NCI-H128 (cell line): ENCODE results near the gene TMEM115.

Experiments used
- DNase-seq: peaks from one replicate; lab custom pipeline; 2025; ENCODE audit not compliant: unreplicated experiment; lab: John Stamatoyannopoulos, UW

TMEM115 gene

DNA sequence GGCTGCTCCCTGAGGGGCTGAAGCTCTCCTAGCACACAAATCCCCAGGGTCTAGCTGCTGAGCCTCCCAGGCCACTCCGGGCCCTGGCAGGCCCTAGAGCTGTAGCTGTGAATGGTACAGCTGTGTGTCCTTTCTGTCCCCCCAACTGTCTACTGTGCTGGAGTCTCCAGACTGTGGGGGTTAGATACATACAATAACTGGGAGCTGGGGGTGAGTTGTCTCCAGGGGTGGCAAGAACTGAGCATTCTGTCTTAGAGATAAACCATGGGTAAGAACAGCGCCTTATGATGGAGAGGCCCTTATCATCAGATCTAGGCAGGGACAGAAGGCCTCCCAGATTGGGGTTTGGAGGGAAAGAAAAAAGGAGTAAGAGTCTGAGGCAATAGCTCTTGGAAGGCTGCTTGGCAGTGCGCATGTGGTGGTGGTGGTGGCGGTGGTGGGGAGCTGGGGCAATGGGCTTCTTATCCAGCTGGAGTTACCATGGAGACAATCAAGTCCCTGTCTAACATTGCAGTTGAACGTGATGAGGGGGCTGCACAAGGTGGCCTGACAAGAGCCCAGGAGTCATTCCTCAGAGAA lies 5.0 kb downstream of the TMEM115 start:
- no peak for DNase-seq

DNA sequence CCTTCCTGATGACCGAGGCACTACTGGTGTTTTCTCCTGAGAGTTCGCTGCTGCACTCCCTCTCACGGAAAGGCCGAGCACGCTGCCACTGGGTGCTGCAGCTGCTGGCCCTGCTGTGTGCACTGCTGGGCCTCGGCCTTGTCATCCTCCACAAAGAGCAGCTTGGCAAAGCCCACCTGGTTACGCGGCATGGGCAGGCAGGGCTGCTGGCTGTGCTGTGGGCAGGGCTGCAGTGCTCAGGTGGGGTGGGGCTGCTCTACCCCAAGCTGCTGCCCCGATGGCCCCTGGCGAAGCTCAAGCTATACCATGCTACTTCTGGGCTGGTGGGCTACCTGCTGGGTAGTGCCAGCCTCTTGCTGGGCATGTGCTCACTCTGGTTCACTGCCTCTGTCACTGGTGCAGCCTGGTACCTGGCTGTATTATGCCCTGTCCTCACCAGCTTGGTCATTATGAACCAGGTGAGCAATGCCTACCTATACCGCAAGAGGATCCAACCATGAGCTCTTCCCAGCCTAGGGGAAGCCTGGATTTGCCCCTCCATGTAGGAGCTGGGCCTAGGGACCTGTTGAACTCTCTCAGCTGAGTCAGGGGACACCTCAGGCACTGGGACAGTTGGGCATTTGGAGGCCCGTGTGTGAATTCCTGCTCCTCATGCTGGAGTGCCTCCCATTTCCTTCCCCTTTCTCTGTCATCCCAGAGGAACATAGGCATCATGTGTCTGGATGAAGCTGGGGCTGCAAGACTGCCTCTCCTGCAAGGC lies 5.9 kb downstream of the TMEM115 start:
- no peak for DNase-seq

GRCh38 chr3:50352781-50353180 lies 6.5 kb downstream of the TMEM115 start:
- DNase-seq, result no peak

DNA sequence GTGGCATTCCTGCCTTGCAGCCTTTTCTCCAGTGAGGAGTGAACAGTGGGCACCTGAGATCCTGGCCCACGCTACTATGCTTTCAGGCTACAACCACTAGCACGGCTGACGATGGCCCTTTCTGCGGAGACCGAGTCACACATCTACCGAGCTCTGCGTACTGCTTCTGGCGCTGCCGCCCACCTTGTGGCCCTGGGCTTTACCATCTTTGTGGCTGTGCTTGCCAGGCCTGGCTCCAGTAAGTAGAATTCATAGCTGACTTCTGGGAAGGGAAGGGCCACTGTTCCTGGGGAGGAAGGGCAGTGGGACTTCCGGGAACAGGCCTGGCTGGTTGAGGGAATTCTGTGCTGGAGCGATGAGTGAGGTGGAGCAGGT lies 8.0 kb downstream of the TMEM115 start:
- no peak for DNase-seq

- peak; percentile 81 for DNase-seq
These were observed 8.6 kb downstream of the TMEM115 start, which contains the start of the genes CYB561D2 and NPRL2 for GRCh38 chr3:50350527-50351322. Gene CYB561D2, plus strand, starts transcription at chr3:50350862. Its CDS starts 572 bp downstream, at chr3:50351434. Gene NPRL2, minus strand, starts transcription at chr3:50350775. Its CDS starts 123 bp downstream, at chr3:50350652.

- no peak for DNase-seq
These were observed 9.2 kb downstream of the TMEM115 start for GRCh38 chr3:50350213-50350526.

DNA sequence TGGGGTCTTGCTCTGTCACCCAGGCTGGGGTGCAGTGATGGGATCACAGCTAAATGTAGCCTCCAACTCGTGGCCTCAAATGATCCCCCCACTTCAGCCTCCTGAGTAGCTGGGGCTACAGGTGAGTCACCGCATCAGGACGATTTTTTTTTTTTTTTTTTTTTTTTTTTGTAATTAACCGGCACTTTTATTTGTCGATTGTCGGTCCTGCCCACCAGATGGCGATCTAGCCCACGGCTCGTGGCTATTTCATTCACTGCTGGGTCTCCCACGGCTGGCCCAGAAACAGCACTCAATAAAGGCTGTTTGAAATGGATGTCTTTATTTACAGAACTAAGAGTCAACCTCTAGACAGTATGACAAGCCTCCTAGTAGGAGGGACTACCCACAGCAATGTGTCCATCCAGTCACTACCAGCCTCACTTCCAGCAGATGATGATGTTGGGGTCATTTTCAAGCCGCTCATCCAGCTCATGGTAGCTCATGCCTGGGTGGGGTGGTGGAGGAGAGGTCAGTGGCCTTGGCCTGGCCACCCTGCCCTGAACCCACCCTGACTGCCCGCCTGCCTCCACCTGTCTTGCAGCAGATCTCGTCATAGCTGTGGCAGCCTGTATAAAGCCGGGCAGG lies 12.0 kb downstream of the TMEM115 start:
- peak; percentile 66 for DNase-seq

GRCh38 chr3:50345586-50346234 lies 13.6 kb downstream of the TMEM115 start, which contains the start of gene ZMYND10:
Gene ZMYND10, minus strand, starts transcription at chr3:50345732. Its CDS starts 153 bp downstream, at chr3:50345579.
- DNase-seq, result no peak

GRCh38 chr3:50345008-50345407 lies 14.3 kb downstream of the TMEM115 start:
- no peak for DNase-seq

GRCh38 chr3:50342813-50343633 lies 16.3 kb downstream of the TMEM115 start:
- no peak for DNase-seq

- DNase-seq, result no peak
These were observed 17.2 kb downstream of the TMEM115 start for GRCh38 chr3:50341996-50342650.

DNA sequence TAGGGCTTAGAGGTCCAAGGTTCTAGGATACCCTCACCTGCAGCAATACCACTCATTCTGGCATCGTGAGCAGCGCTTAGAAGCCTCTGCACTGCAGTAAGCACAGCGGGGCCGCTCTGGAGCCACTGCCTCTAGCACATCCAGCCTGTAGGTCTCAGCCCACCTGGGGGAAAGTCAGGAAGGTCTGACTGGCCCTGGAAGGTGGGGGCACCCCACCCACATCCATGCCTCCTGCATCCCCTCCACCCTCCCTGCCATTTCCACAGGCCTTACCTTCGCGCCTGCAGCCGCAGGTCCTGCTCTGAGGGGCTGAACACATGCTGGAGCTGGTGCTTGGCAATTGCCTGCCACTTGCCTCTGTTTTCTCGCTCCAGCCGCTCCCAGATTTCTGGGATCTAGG lies 17.8 kb downstream of the TMEM115 start:
- no peak for DNase-seq

- no peak for DNase-seq
These were observed 18.6 kb downstream of the TMEM115 start, which contains the start of gene RASSF1 for GRCh38 chr3:50340448-50341329. Gene RASSF1, minus strand, starts transcription at chr3:50340836. Its CDS starts 31 bp downstream, at chr3:50340805.

GRCh38 chr3:50340147-50340447 lies 19.2 kb downstream of the TMEM115 start:
- DNase-seq, result no peak

DNA sequence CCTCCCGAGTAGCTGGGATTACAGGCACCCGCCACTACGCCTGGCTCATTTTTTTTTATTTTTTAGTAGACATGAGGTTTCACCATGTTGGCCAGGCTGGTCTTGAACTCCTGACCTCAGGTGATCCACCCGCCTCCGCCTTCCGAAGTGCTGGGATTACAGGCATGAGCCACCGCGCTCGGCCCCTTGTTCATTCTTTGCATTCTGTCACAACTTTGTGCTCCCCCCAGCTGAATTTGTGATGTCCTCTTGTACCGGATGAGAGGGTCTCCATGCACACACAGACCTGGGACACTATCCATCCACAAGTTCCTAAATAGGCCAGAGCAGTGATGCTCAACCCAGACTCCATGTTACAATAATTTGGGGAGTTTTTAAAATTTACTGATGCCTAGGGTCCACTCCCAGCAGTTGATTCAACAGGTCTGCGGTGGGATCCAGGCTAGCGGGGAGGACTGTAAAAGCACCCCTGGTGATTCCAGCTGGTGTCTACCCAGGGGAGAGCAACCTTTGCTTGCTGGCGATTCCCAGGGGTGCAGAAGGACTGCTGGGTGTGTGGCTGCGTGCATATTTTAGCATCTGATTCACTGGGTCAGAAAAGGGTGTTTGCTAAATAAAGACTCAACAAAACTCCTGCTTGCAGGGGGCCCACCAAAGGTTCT lies 19.7 kb downstream of the TMEM115 start:
- no peak for DNase-seq

GRCh38 chr3:50338965-50339364 lies 20.4 kb downstream of the TMEM115 start:
- DNase-seq, result no peak

DNA sequence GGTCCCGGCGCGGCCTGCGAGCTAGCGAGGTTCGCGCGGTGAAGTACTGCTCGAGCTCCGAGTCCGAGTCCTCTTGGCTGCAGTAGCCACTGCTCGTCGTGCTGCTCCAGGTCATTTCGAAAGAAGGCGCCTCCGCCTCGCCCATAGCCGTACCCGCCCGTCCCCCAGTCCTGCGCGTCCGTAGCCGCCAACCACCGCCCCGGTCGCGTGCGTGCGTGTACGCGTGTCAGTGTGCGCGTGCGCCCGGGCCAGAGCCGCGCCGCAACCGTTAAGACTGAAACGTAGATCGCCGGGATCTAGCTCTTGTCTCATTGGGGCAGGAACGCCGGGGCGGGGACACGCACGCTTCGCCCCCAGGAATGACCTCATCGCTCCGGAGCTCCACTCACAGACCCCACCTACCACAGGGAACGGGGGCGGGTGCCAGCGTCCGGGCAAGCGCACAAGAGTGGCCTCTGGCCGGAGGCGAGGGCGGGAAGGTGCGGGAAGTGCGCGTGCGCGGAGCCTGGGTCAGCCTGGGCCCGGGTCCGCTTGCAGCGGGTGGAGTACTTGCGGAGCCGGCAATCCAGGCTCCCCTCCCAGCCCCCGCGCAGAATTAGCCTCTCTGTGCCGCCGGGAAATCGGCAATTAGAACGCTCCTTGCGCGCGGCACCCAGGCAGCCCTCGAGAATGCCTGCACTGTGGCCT lies 22.0 kb downstream of the TMEM115 start:
- DNase-seq, result peak; percentile 90
